SK-N-SH (cell line): ENCODE results near the gene SLX4IP.

ENCODE experiments used
- NRF1 ChIP-seq: IDR thresholded peaks from 2 replicates; pipeline ENCODE4 v1.6.1; 2012; ENCODE audit warnings: low read depth, mild to moderate bottlenecking, low read length
- POLR2AphosphoS5 ChIP-seq: IDR thresholded peaks from 2 replicates; pipeline ENCODE4 v1.6.1; 2012; ENCODE audit warnings: low read depth, low read length
- RAD21 ChIP-seq: IDR thresholded peaks from 2 replicates; pipeline ENCODE4 v1.6.1; 2012; ENCODE audit warnings: mild to moderate bottlenecking, low read length
- TAF1 ChIP-seq: IDR thresholded peaks from 2 replicates; pipeline ENCODE4 v1.6.1; 2012; ENCODE audit warnings: low read depth, mild to moderate bottlenecking, low read length, moderate library complexity, borderline replicate concordance
- YY1 ChIP-seq: IDR thresholded peaks from 2 replicates; pipeline ENCODE4 v1.4.0; 2012; ENCODE audit warnings: low read depth, mild to moderate bottlenecking
- ZBTB33 ChIP-seq: IDR thresholded peaks from 2 replicates; pipeline ENCODE4 v1.4.0; 2012; ENCODE audit warnings: low read depth, borderline replicate concordance
- TF ChIP-seq, protein P1 (sequence below): IDR thresholded peaks from 2 replicates; pipeline ENCODE4 v1.4.0; 2012; ENCODE audit warnings: low read depth, borderline replicate concordance
- TF ChIP-seq, protein P2 (sequence below): fragments of 150-350 bp; IDR thresholded peaks from 2 replicates; pipeline ENCODE4 v1.6.1; 2017; ENCODE audit warnings: antibody characterized with exemption, low read length, low read depth, borderline replicate concordance
- TF ChIP-seq, protein P3 (sequence below): IDR thresholded peaks from 2 replicates; pipeline ENCODE4 v1.6.1; 2012; ENCODE audit warnings: mild to moderate bottlenecking, low read depth, low read length, moderate library complexity
- TF ChIP-seq, protein P4 (sequence below): fragments of 200-600 bp; sonication (generic); IDR thresholded peaks from 2 replicates; pipeline ENCODE4 v1.6.1; 2017; ENCODE audit warnings: antibody characterized with exemption, mild to moderate bottlenecking, moderate library complexity
- TF ChIP-seq, protein P5 (sequence below): IDR thresholded peaks from 2 replicates; pipeline ENCODE4 v1.4.0; 2012; ENCODE audit warnings: low read depth

DNA sequence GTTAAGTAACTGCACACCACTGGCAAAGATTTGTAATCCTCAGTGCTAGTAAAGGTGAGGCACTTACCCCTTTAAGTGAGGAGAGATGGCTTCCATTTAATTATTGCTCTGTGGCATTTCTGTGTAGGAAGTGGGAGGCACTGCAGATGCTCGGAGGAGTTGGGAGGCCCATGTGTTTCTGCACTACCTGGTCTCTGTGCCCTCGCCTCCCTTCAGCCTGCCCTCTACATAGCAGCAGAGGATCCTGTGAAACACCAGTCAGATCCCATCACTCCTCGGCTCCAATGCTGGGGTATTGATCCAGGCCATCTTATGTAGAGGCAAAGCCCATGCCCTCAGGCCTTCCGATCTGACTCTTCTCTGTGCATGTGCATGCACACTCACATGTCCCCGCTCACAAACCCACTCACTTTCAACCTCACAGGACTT, 67.0 kb downstream of the SLX4IP start:
- no peak for TF ChIP-seq YY1
- no peak for TF ChIP-seq POLR2AphosphoS5
- TF ChIP-seq TAF1 = no peak
- TF ChIP-seq, protein P1, sequence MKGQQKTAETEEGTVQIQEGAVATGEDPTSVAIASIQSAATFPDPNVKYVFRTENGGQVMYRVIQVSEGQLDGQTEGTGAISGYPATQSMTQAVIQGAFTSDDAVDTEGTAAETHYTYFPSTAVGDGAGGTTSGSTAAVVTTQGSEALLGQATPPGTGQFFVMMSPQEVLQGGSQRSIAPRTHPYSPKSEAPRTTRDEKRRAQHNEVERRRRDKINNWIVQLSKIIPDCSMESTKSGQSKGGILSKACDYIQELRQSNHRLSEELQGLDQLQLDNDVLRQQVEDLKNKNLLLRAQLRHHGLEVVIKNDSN = no peak
- TF ChIP-seq, protein P2, sequence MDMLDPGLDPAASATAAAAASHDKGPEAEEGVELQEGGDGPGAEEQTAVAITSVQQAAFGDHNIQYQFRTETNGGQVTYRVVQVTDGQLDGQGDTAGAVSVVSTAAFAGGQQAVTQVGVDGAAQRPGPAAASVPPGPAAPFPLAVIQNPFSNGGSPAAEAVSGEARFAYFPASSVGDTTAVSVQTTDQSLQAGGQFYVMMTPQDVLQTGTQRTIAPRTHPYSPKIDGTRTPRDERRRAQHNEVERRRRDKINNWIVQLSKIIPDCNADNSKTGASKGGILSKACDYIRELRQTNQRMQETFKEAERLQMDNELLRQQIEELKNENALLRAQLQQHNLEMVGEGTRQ = no peak
- TF ChIP-seq NRF1 = no peak
- TF ChIP-seq, protein P3, sequence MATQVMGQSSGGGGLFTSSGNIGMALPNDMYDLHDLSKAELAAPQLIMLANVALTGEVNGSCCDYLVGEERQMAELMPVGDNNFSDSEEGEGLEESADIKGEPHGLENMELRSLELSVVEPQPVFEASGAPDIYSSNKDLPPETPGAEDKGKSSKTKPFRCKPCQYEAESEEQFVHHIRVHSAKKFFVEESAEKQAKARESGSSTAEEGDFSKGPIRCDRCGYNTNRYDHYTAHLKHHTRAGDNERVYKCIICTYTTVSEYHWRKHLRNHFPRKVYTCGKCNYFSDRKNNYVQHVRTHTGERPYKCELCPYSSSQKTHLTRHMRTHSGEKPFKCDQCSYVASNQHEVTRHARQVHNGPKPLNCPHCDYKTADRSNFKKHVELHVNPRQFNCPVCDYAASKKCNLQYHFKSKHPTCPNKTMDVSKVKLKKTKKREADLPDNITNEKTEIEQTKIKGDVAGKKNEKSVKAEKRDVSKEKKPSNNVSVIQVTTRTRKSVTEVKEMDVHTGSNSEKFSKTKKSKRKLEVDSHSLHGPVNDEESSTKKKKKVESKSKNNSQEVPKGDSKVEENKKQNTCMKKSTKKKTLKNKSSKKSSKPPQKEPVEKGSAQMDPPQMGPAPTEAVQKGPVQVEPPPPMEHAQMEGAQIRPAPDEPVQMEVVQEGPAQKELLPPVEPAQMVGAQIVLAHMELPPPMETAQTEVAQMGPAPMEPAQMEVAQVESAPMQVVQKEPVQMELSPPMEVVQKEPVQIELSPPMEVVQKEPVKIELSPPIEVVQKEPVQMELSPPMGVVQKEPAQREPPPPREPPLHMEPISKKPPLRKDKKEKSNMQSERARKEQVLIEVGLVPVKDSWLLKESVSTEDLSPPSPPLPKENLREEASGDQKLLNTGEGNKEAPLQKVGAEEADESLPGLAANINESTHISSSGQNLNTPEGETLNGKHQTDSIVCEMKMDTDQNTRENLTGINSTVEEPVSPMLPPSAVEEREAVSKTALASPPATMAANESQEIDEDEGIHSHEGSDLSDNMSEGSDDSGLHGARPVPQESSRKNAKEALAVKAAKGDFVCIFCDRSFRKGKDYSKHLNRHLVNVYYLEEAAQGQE = no peak
- TF ChIP-seq, protein P4, sequence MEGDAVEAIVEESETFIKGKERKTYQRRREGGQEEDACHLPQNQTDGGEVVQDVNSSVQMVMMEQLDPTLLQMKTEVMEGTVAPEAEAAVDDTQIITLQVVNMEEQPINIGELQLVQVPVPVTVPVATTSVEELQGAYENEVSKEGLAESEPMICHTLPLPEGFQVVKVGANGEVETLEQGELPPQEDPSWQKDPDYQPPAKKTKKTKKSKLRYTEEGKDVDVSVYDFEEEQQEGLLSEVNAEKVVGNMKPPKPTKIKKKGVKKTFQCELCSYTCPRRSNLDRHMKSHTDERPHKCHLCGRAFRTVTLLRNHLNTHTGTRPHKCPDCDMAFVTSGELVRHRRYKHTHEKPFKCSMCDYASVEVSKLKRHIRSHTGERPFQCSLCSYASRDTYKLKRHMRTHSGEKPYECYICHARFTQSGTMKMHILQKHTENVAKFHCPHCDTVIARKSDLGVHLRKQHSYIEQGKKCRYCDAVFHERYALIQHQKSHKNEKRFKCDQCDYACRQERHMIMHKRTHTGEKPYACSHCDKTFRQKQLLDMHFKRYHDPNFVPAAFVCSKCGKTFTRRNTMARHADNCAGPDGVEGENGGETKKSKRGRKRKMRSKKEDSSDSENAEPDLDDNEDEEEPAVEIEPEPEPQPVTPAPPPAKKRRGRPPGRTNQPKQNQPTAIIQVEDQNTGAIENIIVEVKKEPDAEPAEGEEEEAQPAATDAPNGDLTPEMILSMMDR = no peak
- TF ChIP-seq, protein P5, sequence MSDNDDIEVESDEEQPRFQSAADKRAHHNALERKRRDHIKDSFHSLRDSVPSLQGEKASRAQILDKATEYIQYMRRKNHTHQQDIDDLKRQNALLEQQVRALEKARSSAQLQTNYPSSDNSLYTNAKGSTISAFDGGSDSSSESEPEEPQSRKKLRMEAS = no peak
- no peak for TF ChIP-seq RAD21
- TF ChIP-seq ZBTB33 = no peak
